Ramos (cell line): ENCODE results near the gene EVI2B.
"Not testable (repeated sequence)": the region's sequence is repeated elsewhere in the genome, so short reads cannot be mapped to it uniquely, and the experiment has no call there.

Source experiments
- in situ Hi-C: fragments of 300-500 bp; cut with MboI; formaldehyde crosslinking; loops from one replicate; pipeline ENCODE4 v1.14.3; 2022; ENCODE audit warnings: low sequenced_read_pairs; ENCODE audit not compliant: unreplicated experiment

Gene EVI2B

GRCh38 chr17:31313982-31314781, at the start of gene EVI2B:
TSS of gene EVI2B (minus strand) at chr17:31314054. CDS start at chr17:31305609, 8,445 bp downstream.
- in situ Hi-C loops, result no loop called here

GRCh38 chr17:31357839-31358394, 44.1 kb upstream of the EVI2B start:
- in situ Hi-C loops, result no loop called here

- in situ Hi-C loops, result no loop called here
Measured at GRCh38 chr17:31357091-31357490, 43.2 kb upstream of the EVI2B start.

- in situ Hi-C loops, result no loop called here
Measured at GRCh38 chr17:31355935-31356334, 42.1 kb upstream of the EVI2B start.

GRCh38 chr17:31349454-31349853, 35.6 kb upstream of the EVI2B start:
- in situ Hi-C loops, result no loop called here

GRCh38 chr17:31345191-31345747, 31.4 kb upstream of the EVI2B start:
- in situ Hi-C loops, result not testable (repeated sequence)

GRCh38 chr17:31339906-31340661, 26.2 kb upstream of the EVI2B start:
- in situ Hi-C loops, result no loop called here

GRCh38 chr17:31329221-31329620, 15.4 kb upstream of the EVI2B start:
- in situ Hi-C loops, result no loop called here

- in situ Hi-C loops, result no loop called here
Measured at GRCh38 chr17:31328160-31328535, 14.3 kb upstream of the EVI2B start.

- in situ Hi-C loops, result no loop called here
Measured at GRCh38 chr17:31327534-31328159, 13.8 kb upstream of the EVI2B start.

GRCh38 chr17:31323551-31323950, 9.7 kb upstream of the EVI2B start:
- in situ Hi-C loops, result no loop called here

- in situ Hi-C loops, result no loop called here
Measured at GRCh38 chr17:31321966-31322365, 8.1 kb upstream of the EVI2B start.

GRCh38 chr17:31321481-31321880, 7.6 kb upstream of the EVI2B start, which contains the start of gene EVI2A:
TSS of gene EVI2A (minus strand) at chr17:31321622. CDS start at chr17:31319013, 2,609 bp downstream.
- in situ Hi-C loops, result no loop called here

- in situ Hi-C loops, result no loop called here
Measured at GRCh38 chr17:31320791-31321190, 6.9 kb upstream of the EVI2B start.

GRCh38 chr17:31320241-31320640, 6.4 kb upstream of the EVI2B start:
- in situ Hi-C loops, result no loop called here

- in situ Hi-C loops, result no loop called here
Measured at GRCh38 chr17:31318851-31319661, 5.2 kb upstream of the EVI2B start.

- in situ Hi-C loops, result no loop called here
Measured at GRCh38 chr17:31318298-31318801, 4.5 kb upstream of the EVI2B start.

- in situ Hi-C loops, result no loop called here
Measured at GRCh38 chr17:31314782-31315100, 887 bp upstream of the EVI2B start.

- in situ Hi-C loops, result not testable (repeated sequence)
Measured at GRCh38 chr17:31312223-31312622, 1.6 kb downstream of the EVI2B start.

GRCh38 chr17:31311526-31311925, 2.3 kb downstream of the EVI2B start:
- in situ Hi-C loops, result no loop called here
